Measurements from ENCODE around the gene OSBPL2.
A peak's percentile ranks its signal among the peaks of the same experiment; 100 is the strongest.

Gene OSBPL2

DNA sequence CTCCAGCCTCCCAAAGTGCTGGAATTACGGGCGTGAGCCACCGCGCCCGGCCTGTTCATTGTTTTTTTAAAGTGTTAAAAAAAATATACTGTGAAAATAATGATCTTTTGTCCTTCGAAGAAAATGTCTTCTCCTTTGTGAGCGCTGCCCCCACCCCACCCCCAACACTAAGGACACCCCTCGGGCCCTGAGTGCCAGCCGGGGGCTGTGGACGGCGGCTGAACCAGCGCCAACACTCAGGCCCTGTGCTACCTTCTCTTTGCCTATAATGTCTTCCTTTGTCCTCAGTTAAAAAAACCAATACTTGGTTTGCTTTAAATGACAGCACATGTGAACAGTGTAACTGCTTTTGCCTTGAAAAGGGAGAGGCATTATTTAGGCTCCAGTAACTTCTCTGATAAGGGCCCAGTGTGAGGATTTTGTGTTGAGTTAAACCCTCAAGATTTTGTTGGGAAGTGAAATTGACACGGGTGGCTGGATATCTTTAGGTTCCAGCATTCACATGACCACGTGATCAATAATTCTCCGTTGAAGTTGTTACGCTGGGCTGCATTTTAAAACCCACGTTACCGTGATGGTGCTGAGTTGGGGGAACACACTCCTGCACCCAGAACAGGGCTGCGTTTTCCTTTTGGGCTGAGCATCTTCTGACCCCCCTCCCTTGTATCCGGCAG lies 54.9 kb downstream of the OSBPL2 start:
- no peak for FAIRE-seq
- no peak for DNase-seq (ENCODE audit: extremely low spot score, insufficient read length, low read depth)

- no peak for FAIRE-seq
These were observed 55.6 kb downstream of the OSBPL2 start for GRCh38 chr20:62293946-62294345.

GRCh38 chr20:62294516-62294915 lies 56.2 kb downstream of the OSBPL2 start:
- peak; percentile 71 for FAIRE-seq
- DNase-seq (ENCODE audit: extremely low spot score, insufficient read length, low read depth): peak; percentile 37

More at GRCh38 chr20:62293946-62294345, 55.6 kb downstream of the OSBPL2 start:
- no peak for DNase-seq (ENCODE audit: extremely low spot score, insufficient read length, low read depth)

- no peak for FAIRE-seq
- no peak for DNase-seq (ENCODE audit: extremely low spot score, insufficient read length, low read depth)
These were observed 58.6 kb downstream of the OSBPL2 start for GRCh38 chr20:62296724-62297448.

- DNase-seq (ENCODE audit: extremely low spot score, insufficient read length, low read depth) (no peak), FAIRE-seq (no peak)
These were observed 59.3 kb downstream of the OSBPL2 start for GRCh38 chr20:62297449-62298227.

GRCh38 chr20:62298577-62299249 lies 60.4 kb downstream of the OSBPL2 start:
- FAIRE-seq (no peak), DNase-seq (ENCODE audit: extremely low spot score, insufficient read length, low read depth) (no peak)

DNA sequence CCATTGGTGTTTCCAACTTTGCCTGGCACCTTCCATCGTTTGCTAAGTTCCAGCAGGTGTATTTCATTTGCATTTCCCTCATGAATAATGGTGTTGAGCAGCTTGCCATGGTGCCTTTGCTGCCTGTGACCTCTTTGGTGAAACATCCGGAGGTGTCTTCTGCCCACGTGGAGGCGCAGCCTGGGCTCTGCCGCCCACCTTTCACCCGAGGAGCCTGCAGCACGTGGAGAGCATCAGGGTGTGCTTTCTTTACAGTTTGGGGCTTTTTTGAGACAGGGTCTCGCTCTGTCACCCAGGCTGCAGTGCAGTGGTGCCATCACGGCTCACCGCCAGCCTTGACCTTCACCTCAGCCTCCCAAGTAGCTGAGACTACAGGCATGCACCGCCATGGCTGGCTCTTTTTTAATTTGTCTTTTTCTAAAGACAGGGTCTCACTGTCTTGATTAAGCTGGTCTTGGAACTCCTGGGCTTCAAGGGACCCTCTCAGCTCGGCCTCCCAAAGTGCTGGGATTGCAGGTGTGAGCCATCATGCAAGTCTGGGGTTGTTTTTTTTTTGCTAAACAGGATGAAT lies 61.4 kb downstream of the OSBPL2 start:
- DNase-seq (ENCODE audit: extremely low spot score, insufficient read length, low read depth): no peak

GRCh38 chr20:62300319-62300718 lies 62.0 kb downstream of the OSBPL2 start:
- DNase-seq (ENCODE audit: extremely low spot score, insufficient read length, low read depth) (no peak), FAIRE-seq (no peak)

More for the DNA sequence above, 61.4 kb downstream of the OSBPL2 start:
- no peak for FAIRE-seq

DNA sequence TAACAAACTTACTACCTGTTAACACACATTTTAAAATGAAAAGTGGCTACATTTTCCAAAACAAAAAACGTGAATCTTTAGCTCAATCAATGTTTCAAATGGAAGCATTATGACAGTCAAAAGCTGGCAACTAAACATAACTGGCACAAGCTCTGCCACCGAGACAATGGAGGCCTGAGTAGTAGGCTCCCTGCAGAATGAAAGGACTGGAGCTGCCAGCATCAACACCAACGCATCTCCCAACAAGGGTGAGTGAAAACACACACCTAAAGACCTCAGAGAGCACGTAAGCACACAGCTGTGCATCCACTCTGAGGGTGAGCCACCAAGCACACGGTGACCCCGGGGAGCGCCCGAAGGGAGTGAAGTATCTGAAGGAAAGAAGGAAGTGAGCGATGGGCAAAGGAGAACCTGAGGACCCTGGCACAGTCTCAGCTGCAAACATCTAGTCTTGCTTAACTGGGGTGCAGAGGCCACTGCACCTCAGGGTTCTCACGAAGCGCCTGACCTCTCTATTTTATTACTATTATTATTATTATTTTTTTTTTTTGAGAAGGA lies 62.9 kb downstream of the OSBPL2 start:
- no peak for DNase-seq (ENCODE audit: extremely low spot score, insufficient read length, low read depth)
- FAIRE-seq: no peak

DNA sequence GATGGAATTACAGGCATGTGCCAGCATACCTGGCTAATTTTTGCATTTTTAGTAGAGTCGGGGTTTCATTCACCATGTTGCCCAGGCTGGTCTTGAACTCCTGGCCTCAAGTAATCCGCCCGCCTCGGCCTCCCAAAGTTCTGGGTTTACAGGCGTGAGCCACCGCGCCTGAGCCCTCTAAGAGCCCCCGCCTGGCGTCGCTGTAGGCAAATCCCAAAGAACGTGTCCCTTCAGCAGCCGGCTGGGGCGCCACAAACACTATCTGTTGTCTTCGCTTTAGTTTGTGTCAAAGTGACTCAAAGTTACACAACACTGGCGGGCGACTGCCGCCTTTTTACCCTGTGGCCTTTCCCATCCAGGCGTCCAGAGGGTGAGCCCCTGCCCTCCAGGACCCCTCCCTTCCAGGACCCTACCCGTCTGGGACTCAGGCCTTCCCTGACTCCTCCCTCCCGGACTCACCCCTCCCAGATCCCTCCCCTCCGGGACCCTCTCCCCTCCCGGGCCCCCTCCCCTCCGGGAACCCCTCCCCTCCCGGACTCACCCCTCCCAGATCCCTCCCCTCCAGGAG lies 63.5 kb downstream of the OSBPL2 start:
- DNase-seq (ENCODE audit: extremely low spot score, insufficient read length, low read depth) (peak; percentile 70), FAIRE-seq (peak; percentile 82)

- peak; percentile 84 for FAIRE-seq
- peak; percentile 99 for DNase-seq (ENCODE audit: extremely low spot score, insufficient read length, low read depth)
These were observed 64.2 kb downstream of the OSBPL2 start, which contains the start of gene ADRM1 for GRCh38 chr20:62302341-62303061. ADRM1 (plus strand) TSS chr20:62302997; CDS start chr20:62303569, 572 bp downstream.

DNA sequence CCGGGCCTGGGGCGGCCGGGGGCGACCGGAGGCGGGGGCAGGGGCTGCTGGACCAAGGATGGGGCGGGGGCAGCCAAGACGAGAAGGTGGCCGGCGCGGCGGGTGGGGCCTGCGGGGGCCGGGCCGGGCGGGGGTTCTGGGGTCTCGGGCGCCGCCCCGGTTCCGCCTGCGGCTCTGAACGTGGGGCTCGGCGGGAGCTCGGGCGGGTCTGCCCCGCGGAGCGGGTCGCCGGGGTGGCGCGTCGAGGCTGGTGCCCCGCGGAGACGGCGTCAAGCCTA lies 64.7 kb downstream of the OSBPL2 start:
- FAIRE-seq (no peak), DNase-seq (ENCODE audit: extremely low spot score, insufficient read length, low read depth) (no peak)

DNA sequence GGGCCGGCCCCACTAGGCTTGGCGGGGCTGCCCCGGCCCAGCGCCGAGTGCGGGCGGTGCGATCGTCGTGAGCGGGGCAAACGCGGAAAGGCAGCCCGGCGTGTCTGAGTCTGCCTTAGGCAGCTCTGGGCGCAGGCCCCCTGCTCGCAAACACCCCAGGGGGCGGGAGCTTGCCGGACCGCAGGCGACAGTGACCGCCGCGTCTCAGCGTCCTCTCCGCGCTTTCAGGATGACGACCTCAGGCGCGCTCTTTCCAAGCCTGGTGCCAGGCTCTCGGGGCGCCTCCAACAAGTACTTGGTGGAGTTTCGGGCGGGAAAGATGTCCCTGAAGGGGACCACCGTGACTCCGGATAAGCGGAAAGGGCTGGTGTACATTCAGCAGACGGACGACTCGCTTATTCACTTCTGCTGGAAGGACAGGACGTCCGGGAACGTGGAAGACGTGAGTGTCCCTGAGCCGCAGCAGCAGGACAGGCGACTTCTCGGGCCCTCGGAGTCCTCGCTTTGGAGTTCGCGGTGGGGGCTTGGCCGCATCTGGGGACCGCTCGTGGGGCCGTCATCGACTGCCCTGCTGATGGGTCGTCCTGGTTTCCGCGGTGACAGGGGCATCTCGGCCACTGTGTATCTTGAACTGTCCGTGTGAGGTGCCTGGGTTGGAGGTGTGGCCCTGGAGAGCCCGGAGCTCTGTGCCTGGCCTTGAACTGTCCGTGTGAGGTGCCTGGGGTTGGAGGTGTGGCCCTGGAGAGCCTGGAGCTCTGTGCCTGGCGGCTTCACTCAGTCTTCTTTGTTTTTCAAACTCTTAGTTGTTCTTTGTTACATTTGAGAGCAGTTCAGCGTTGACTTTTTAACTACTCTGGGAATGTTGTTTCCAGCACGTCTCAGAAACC lies 65.3 kb downstream of the OSBPL2 start:
- DNase-seq (ENCODE audit: extremely low spot score, insufficient read length, low read depth) (no peak), FAIRE-seq (no peak)

- FAIRE-seq (no peak), DNase-seq (ENCODE audit: extremely low spot score, insufficient read length, low read depth) (no peak)
These were observed 66.2 kb downstream of the OSBPL2 start for GRCh38 chr20:62304331-62305148.

DNA sequence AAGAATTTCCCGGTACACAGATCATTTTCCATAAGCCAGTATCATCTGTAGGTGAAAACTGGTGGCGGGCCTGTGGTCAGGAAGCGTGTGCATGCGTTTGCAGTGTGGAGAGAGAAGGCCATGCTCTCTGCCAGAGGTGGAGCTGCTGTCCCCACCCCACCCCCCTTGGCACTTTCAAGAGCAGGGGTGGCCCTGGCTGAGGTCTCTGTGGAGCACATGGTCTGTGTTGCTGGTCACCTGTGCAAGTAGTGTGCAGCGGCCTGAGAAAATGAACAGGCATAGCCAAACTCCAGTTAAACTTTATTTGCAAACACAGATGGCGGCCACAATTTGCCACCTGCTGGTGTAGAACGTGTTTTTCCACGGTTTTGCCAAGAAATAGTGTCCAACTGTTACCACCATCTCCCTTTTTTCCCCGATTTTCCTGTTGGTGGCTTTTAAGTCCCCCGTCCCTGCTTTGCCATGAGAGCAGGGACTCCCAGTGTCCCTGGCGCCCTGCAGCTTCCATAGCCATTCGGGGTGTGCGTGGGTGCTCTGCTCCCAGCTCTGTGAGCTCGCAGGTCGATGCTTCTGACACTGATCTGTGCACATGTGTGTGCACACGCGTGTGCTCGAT lies 66.9 kb downstream of the OSBPL2 start:
- FAIRE-seq (no peak), DNase-seq (ENCODE audit: extremely low spot score, insufficient read length, low read depth) (no peak)

DNA sequence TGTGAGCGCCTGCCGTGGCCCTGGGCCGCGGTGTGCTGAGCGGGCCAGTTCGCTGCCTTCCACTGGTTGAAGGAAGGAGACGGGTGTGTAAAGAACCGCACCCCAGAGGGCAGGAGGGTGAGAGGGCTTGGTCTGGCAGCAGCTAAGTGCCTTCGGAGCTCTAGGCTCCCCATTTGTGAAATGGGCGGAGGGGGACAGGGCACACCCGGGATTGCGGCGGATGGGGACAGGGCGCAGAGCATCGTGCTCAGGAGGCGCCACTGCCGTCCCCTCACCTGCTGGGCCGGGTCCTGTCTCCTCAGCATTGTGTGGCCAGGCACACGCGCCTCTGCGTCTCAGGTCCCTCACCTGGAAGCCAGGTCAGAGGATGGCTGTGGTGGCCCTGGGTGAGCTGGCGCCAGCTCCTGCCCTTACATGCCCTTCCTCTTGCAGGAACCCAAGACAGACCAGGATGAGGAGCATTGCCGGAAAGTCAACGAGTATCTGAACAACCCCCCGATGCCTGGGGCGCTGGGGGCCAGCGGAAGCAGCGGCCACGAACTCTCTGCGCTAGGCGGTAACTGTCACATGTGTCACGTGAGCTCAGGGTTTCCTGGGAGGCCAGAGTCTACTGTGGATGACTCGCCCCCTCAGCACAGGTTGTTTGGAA lies 67.6 kb downstream of the OSBPL2 start:
- no peak for FAIRE-seq
- no peak for DNase-seq (ENCODE audit: extremely low spot score, insufficient read length, low read depth)
